Fibroblast of villous mesenchyme (primary cell): ENCODE measurements around the gene VCAN. TPM values are rescaled to one million over a fixed set of nuclear protein-coding genes. Genes with fewer than 3 reads are reported as not detected.

Experiments
- DNase-seq: peaks from one replicate; pipeline ENCODE4 v3.0.0-alpha.2; 2010; ENCODE audit warnings: low read depth
- H3K4me3 ChIP-seq: 2 replicates; pipeline ENCODE4 v1.5.1; 2011; ENCODE audit warnings: low read depth, mild to moderate bottlenecking, low read length
- total RNA-seq: library from RNA; depleted of rRNA; stranded (reverse); fragments of >200 nt; gene quantifications from 2 replicates; pipeline ENCODE4 v1.2.3, GENCODE V29; 2012
- TF ChIP-seq, protein P1 (sequence below): IDR thresholded peaks from 2 replicates; pipeline ENCODE4 v1.5.1; 2012; ENCODE audit warnings: low read depth, mild to moderate bottlenecking, low read length; ENCODE audit not compliant: insufficient read depth

The VCAN gene
- total RNA-seq, 1 donor, result 490 TPM

DNA sequence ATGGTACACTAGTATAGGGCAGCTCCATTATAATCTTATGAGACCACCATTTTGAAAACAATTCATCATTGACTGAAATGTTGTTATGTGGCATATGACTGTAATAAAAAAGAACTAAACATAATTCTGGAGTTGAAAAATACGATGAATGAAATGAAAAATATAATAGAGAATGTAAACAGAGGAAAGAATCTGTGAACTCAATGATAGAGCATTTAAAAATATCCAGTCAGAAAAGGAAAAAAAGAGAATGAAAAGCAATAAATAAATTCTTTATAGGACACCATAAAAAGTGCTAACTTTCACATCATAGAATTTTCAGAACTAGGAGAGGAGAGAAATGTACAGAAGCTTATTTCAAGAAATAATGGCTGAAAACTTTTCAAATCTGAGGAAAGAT is 17.6 kb upstream of the VCAN start:
- TF ChIP-seq, protein P1, sequence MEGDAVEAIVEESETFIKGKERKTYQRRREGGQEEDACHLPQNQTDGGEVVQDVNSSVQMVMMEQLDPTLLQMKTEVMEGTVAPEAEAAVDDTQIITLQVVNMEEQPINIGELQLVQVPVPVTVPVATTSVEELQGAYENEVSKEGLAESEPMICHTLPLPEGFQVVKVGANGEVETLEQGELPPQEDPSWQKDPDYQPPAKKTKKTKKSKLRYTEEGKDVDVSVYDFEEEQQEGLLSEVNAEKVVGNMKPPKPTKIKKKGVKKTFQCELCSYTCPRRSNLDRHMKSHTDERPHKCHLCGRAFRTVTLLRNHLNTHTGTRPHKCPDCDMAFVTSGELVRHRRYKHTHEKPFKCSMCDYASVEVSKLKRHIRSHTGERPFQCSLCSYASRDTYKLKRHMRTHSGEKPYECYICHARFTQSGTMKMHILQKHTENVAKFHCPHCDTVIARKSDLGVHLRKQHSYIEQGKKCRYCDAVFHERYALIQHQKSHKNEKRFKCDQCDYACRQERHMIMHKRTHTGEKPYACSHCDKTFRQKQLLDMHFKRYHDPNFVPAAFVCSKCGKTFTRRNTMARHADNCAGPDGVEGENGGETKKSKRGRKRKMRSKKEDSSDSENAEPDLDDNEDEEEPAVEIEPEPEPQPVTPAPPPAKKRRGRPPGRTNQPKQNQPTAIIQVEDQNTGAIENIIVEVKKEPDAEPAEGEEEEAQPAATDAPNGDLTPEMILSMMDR, result no peak
- H3K4me3 ChIP-seq, result no peak overlapping the region

DNA sequence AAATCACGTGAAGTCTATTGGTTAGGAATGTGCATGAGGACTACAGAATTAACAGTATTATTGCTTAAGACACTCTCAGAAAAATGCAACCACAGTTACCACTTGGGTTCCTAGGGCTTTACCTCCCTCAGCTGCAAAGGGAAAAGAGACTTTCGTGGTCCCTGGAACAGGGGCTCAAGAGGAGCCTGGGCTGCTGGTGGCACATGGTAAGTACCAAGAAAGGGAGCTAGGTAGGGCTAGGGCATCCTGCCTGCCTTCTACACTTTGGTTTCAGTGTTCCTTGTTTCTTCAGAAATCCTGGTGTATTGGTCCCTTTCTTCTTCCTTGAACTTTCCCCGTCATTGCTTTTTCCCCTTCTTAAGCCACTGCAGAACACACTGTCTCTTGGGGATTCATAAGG is 7.3 kb upstream of the VCAN start:
- no peak overlapping the region for H3K4me3 ChIP-seq
- DNase-seq, result no peak
- TF ChIP-seq, protein P1, result no peak

More for the DNA sequence above, 17.6 kb upstream of the VCAN start:
- DNase-seq, result no peak

DNA sequence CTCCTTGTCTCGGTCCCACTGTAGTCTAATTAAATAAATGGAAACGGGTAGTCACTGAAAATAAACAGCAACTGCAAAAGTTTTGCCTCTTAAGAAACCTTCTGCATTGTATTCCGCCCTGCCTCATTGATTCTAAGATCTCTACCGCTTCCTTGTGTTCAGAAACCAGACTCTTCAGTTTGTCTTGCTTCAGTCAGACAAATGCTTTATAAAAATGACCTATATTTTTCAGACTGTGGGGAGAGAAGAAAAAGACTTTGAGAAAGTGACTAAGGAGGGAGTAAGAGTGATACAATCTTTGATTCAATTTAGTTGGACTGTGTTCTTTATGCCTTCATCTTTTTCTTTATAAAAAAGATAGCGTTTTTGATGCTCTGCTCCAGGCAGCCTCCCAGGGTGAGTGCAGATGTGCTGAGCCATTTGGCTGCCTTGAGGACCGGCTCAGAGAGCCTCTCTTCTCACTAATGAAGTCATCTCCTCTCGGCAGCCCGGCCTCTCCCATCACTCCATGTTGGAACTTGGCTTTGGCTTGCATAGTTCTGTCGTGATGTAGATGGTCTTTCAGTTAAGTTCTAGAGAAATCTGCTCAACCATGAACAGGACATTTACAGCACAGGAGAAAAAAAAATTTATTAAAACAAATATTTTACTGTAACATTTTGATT is 4.0 kb upstream of the VCAN start:
- TF ChIP-seq, protein P1, result peak; percentile 44
- H3K4me3 ChIP-seq, result no peak overlapping the region
- DNase-seq, result peak; percentile 56

DNA sequence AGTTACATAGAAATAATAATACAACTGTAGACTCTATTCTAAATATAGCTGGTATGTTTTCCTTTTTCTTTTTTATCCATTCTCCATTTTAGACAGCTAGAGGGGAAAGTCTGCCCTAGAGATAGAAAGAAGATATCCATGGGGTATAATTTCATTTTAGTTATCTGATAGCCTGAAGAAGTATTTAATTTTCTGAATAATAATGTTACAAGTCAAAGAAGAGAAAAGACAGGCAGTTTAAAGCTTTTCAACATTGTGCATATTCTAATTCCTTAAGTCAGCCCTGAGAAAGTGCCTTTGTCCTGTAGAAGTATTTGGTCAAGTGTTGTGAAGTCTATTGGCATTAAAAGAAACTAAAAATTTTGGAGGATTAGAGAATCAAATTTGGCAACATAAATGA is 2.5 kb upstream of the VCAN start:
- H3K4me3 ChIP-seq, result no peak overlapping the region
- DNase-seq, result no peak
- TF ChIP-seq, protein P1, result no peak

DNA sequence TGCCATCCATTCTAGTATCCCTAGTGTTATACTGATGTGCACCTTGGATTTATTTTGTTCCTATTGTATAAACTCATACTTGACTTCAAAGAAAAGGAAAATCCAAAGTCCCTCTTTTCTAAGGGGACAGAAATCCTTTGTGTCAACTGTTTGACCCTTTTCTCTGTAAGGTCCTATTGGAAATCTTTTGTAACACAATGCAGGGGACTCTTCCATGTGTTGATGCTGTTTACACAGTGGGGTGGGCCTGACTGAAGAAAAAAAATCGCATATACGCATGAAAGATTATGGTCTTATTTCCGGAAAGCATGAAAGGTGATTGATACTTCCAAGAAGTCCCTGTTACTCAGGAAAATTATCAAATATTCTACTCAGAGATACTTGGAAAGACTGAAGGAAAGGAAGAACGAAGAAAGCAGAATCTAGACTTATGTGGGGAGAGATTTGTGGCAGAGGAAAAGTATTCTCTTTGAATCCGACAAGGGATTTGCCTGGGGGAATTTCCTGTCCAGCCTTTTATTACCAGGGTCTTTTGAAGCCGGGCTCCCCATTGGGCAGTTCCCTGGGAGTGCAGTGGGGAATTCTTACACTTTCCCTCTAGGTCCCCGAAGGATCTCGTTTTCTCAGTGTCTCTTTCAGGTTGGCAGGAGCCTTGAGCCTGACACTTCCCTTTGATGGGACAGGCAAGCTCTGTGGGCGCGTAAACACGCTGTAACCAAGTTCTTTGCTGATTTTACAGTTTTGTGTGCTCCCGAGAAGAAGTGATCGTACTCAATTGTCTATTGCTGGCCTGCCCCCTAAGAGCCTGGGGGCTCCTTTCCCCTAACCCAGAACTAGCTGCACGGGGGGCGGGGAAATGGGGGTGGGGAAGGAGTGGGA is 779 bp upstream of the VCAN start:
- peak overlapping the region; percentile 83 for H3K4me3 ChIP-seq
- TF ChIP-seq, protein P1, result no peak
- peak; percentile 22 for DNase-seq

DNA sequence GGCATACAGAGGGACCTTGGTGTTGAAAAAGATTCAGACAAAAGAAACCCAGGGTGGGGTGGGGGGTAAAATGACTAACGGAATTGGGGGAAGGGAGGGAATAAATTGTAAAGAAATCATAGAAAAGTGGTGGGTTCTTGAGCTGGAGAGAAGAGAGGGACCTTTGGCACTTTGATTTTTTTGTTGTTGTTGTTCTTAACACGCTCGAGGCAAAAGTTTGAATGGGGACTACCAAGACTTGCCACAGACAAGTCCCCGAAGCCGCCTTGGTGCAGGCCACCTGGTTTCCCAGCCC is 616 bp downstream of the VCAN start:
- DNase-seq, result no peak
- peak overlapping the region; percentile 83 for H3K4me3 ChIP-seq
- TF ChIP-seq, protein P1, result no peak
